ENCODE measurements around the gene DHRS7B. TPM values are rescaled to one million over a fixed set of nuclear protein-coding genes. Genes with fewer than 3 reads are reported as not detected.

The DHRS7B gene
- total and polyA plus RNA-seq, 2 of the 13 experiments (the other 11 are each of a cell fraction or from before 2014, with no cell fraction given) = 20.0 to 35.8 TPM

- no peak overlapping the region for H2AFZ ChIP-seq (ENCODE audit: low read length)
- TF ChIP-seq SIX1 (CRISPR knock-in tag; IDR thresholded peaks at IDR 0.05; ENCODE audit: borderline replicate concordance) (no peak), ZNF557 (CRISPR knock-in tag; IDR thresholded peaks at IDR 0.05) (no peak), BHLHE40 (IDR thresholded peaks at IDR 0.05; ENCODE audit: low read length) (no peak), SAP130 (CRISPR knock-in tag; IDR thresholded peaks at IDR 0.05; ENCODE audit: low read depth) (no peak), ZNF713 (CRISPR knock-in tag; IDR thresholded peaks at IDR 0.05) (no peak), E2F1 (CRISPR knock-in tag; IDR thresholded peaks at IDR 0.05) (no peak), MATR3 (CRISPR knock-in tag; IDR thresholded peaks at IDR 0.05) (no peak), SUZ12 (IDR thresholded peaks at IDR 0.05; ENCODE audit: low read depth, low read length) (no peak), ZBTB7B (CRISPR knock-in tag; IDR thresholded peaks at IDR 0.05) (no peak), HNRNPK (IDR thresholded peaks at IDR 0.05; ENCODE audit: low read depth, low read length, poor library complexity, severe bottlenecking) (no peak), ELK4 (CRISPR knock-in tag; IDR thresholded peaks at IDR 0.05; ENCODE audit: borderline replicate concordance) (no peak)
- TF ChIP-seq, protein P1, sequence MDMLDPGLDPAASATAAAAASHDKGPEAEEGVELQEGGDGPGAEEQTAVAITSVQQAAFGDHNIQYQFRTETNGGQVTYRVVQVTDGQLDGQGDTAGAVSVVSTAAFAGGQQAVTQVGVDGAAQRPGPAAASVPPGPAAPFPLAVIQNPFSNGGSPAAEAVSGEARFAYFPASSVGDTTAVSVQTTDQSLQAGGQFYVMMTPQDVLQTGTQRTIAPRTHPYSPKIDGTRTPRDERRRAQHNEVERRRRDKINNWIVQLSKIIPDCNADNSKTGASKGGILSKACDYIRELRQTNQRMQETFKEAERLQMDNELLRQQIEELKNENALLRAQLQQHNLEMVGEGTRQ (IDR thresholded peaks at IDR 0.05; ENCODE audit: low read depth, low read length) = no peak
- TF ChIP-seq, protein P1 (CRISPR knock-in tag; IDR thresholded peaks at IDR 0.05; ENCODE audit: borderline replicate concordance) = no peak
- TF ChIP-seq, protein P2, sequence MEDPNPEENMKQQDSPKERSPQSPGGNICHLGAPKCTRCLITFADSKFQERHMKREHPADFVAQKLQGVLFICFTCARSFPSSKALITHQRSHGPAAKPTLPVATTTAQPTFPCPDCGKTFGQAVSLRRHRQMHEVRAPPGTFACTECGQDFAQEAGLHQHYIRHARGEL (CRISPR knock-in tag; IDR thresholded peaks at IDR 0.05) = no peak
- intact Hi-C loops (cut with micrococcal nuclease; ENCODE audit: unreplicated experiment) = no loop called here
- CTCF ChIA-PET (ENCODE audit: low intra/inter-chr PET ratio, low total read pairs) = no interaction called here
- no TSS peak for BruUV-seq (replicated peaks)
- 95% methylated on average over 2 of the region's 2 CpGs for WGBS (ENCODE audit: low lambda C conversion rate)
- H3K4me1 ChIP-seq (ENCODE audit: insufficient read depth, low read length) = no peaks in the 10 kb centered on the region
- no peak for FAIRE-seq
- in situ Hi-C loops (cut with HindIII; ENCODE audit: extremely low pct_ligation_motif_present, low pct_unique_long_range_greater_than_20kb) = no loop called here
- H4K20me1 ChIP-seq (ENCODE audit: insufficient read depth, low read length) = no peaks in the 10 kb centered on the region
- no peaks in the 10 kb centered on the region for H3K27me3 ChIP-seq (ENCODE audit: control insufficient read depth in 1 of 2, insufficient read depth in 2 of 2, low read length in 2 of 2)
- no peak overlapping the region for H3K27ac ChIP-seq (ENCODE audit: extremely low read length, insufficient read depth, low read length)
- no peak overlapping the region for H3K4me3 ChIP-seq (replicated peaks in 1 of 3; ENCODE audit: insufficient read depth in 1 of 3, low read depth in 2 of 3, low read length in 3 of 3)
- POLR2A ChIA-PET = no interaction called here
- DNase-seq (ENCODE audit: low spot score) = no peak
- ATAC-seq = no peak
- H3K9me3 ChIP-seq (ENCODE audit: low read length) = peaks cover 28% of the 10 kb centered on the region
- no peak overlapping the region for H3K4me2 ChIP-seq (ENCODE audit: low read depth, low read length)
- H3K36me3 ChIP-seq (replicated peaks in 1 of 2; ENCODE audit: control insufficient read depth in 1 of 2, insufficient read depth in 2 of 2, low read length in 2 of 2) = no peaks in the 10 kb centered on the region
- H3K9ac ChIP-seq (ENCODE audit: insufficient read depth, low read depth, low read length) = no peak overlapping the region
- peaks cover 4% of the 10 kb centered on the region for H3K79me2 ChIP-seq (ENCODE audit: insufficient read depth, low read length)
Observed at GRCh38 chr17:21134559-21134958, 7.8 kb downstream of the DHRS7B start.
